Thoracic aorta (tissue), 2 donors: ENCODE measurements around the gene SF3B5. TPM values are rescaled to one million over a fixed set of nuclear protein-coding genes. Genes with fewer than 3 reads are reported as not detected.
"Not testable (repeated sequence)": the region's sequence is repeated elsewhere in the genome, so short reads cannot be mapped to it uniquely, and the experiment has no call there.

ENCODE experiments used
- ATAC-seq: fragments of 150-250 bp; one replicate; pipeline ENCODE4 v1.8.0; 2017; ENCODE audit warnings: low read depth; ENCODE audit not compliant: insufficient number of reproducible peaks, low FRiP score
- DNase-seq: peaks from one replicate; pipeline ENCODE4 v3.0.0-alpha.2; 2020; ENCODE audit warnings: low spot score
- H3K27ac ChIP-seq, 2 donors: fragments of 200-600 bp; sonication (generic); 1 replicate in 1 of 2; 2 replicates in 1 of 2; pipeline ENCODE4 v1.5.1; 2016; ENCODE audit warnings: mild to moderate bottlenecking in 2 of 2, moderate library complexity in 2 of 2
- H3K27me3 ChIP-seq: fragments of 200-600 bp; sonication (generic); replicated peaks from 2 replicates; pipeline ENCODE4 v1.6.0; 2016; ENCODE audit warnings: mild to moderate bottlenecking; ENCODE audit not compliant: insufficient read depth
- H3K36me3 ChIP-seq: fragments of 200-600 bp; sonication (generic); one replicate; pipeline ENCODE4 v1.5.1; 2016
- H3K4me1 ChIP-seq, 2 donors: fragments of 200-600 bp; sonication (generic); 1 replicate in 1 of 2; 2 replicates in 1 of 2; pipeline versions ENCODE4 v1.5.1 to v1.6.0; 2016; ENCODE audit warnings: low read depth in 2 of 2, mild to moderate bottlenecking in 1 of 2; ENCODE audit not compliant: control insufficient read depth in 1 of 2
- H3K4me3 ChIP-seq: fragments of 200-600 bp; sonication (generic); 2 replicates; pipeline ENCODE4 v1.5.1; 2016; ENCODE audit warnings: mild to moderate bottlenecking
- H3K9me3 ChIP-seq: fragments of 200-600 bp; sonication (generic); 2 replicates; pipeline ENCODE4 v1.5.1; 2016
- CTCF ChIP-seq: fragments of 200-600 bp; sonication (generic); IDR thresholded peaks from one replicate; pipeline ENCODE4 v1.5.1; 2019; ENCODE audit warnings: antibody characterized with exemption
- total RNA-seq, 2 donors: library from RNA; depleted of rRNA; stranded (reverse); fragments of >200 nt; gene quantifications; one replicate each; pipeline versions ENCODE4 v1.1.0 to v1.2.3, GENCODE V29; 2016

The SF3B5 gene
- total RNA-seq, 2 donors from 2014 or later = 92.6 to 95.7 TPM

GRCh38 chr6:144053601-144054000 is 41.8 kb downstream of the SF3B5 start:
- H3K27me3 ChIP-seq = no peaks in the 10 kb centered on the region
- DNase-seq = no peak
- no peak for TF ChIP-seq CTCF
- no peaks in the 10 kb centered on the region for H3K4me1 ChIP-seq
- no peak for ATAC-seq
- H3K36me3 ChIP-seq = no peaks in the 10 kb centered on the region
- H3K9me3 ChIP-seq = no peaks in the 10 kb centered on the region
- H3K27ac ChIP-seq = no peak overlapping the region
- no peak overlapping the region for H3K4me3 ChIP-seq

- ATAC-seq (no peak), DNase-seq (no peak)
- no peak for TF ChIP-seq CTCF
- Histone ChIP-seq H3K36me3 (no peaks in the 10 kb centered on the region), H3K27ac (no peak overlapping the region), H3K4me3 (no peak overlapping the region), H3K9me3 (no peaks in the 10 kb centered on the region), H3K27me3 (no peaks in the 10 kb centered on the region), H3K4me1 (no peaks in the 10 kb centered on the region)
Measured at GRCh38 chr6:144052488-144052887, 42.9 kb downstream of the SF3B5 start.

- ATAC-seq (no peak), DNase-seq (no peak)
- Histone ChIP-seq H3K4me1 (no peaks in the 10 kb centered on the region), H3K36me3 (no peaks in the 10 kb centered on the region), H3K27ac (no peak overlapping the region), H3K9me3 (no peaks in the 10 kb centered on the region), H3K27me3 (no peaks in the 10 kb centered on the region), H3K4me3 (no peak overlapping the region)
- TF ChIP-seq CTCF = no peak
Measured at GRCh38 chr6:144049386-144049785, 46.0 kb downstream of the SF3B5 start.

- H3K4me3 ChIP-seq = no peak overlapping the region
- H3K27me3 ChIP-seq = no peaks in the 10 kb centered on the region
- H3K9me3 ChIP-seq = no peaks in the 10 kb centered on the region
- H3K4me1 ChIP-seq = no peaks in the 10 kb centered on the region
- TF ChIP-seq CTCF = no peak
- no peak overlapping the region for H3K27ac ChIP-seq
- ATAC-seq (no peak), DNase-seq (no peak)
- H3K36me3 ChIP-seq = no peaks in the 10 kb centered on the region
Measured at GRCh38 chr6:144047688-144048087, 47.7 kb downstream of the SF3B5 start.

GRCh38 chr6:144046672-144047071 is 48.7 kb downstream of the SF3B5 start:
- not testable (repeated sequence) for DNase-seq, H3K27ac ChIP-seq, H3K9me3 ChIP-seq, ATAC-seq, H3K4me3 ChIP-seq, H3K36me3 ChIP-seq, H3K4me1 ChIP-seq, H3K27me3 ChIP-seq

- not testable (repeated sequence) for ATAC-seq, H3K27ac ChIP-seq, H3K36me3 ChIP-seq, H3K4me3 ChIP-seq, H3K4me1 ChIP-seq, H3K9me3 ChIP-seq, DNase-seq, H3K27me3 ChIP-seq
Measured at GRCh38 chr6:144044989-144045388, 50.4 kb downstream of the SF3B5 start.

Other genes starting within 250 kb of the SF3B5 start
- not detected for gene ZC2HC1B, start 231.1 kb downstream of the SF3B5 start, total RNA-seq
- 10 to 100 TPM; 33.6 to 74.7 TPM for gene PLAGL1, start 87.3 kb downstream of the SF3B5 start, total RNA-seq
- gene STX11, start 54.9 kb upstream of the SF3B5 start, total RNA-seq = 10 to 100 TPM; 12.1 to 17.2 TPM
- 100 to 1,000 TPM; 163 to 243 TPM for gene UTRN, start 189.8 kb upstream of the SF3B5 start, total RNA-seq